K562 (cell line): ENCODE results near the gene TBC1D16. TPM values are rescaled to one million over a fixed set of nuclear protein-coding genes. Genes with fewer than 3 reads are reported as not detected.

ENCODE experiments used
- ATAC-seq: fragments of 200-7000 bp; cut with Tn5 transposase; 3 replicates; pipeline ENCODE4 v1.9.1; 2020; ENCODE audit warnings: moderate library complexity
- BruUV-seq: library from RNA; stranded (reverse); fragments of 400-500 nt; replicated peaks from 2 replicates; lab custom pipeline; 2021; lab: Mats Ljungman, UMichigan
- CTCF ChIA-PET: fragments of 300-600 bp; formaldehyde crosslinking; extraction: SDS; loops from one replicate; lab custom pipeline; 2021; ENCODE audit warnings: low intra/inter-chr PET ratio; lab: Yijun Ruan, JAX
- POLR2A ChIA-PET: fragments of 300-600, 350-650 bp; sonication (Branson Sonifier 250); formaldehyde crosslinking; extraction: SDS; loops from one replicate; lab custom pipeline; 2021; ENCODE audit warnings: antibody characterized with exemption, inconsistent platforms; lab: Yijun Ruan, JAX
- DNase-seq, 4 experiments: peaks; one replicate each; pipeline versions ENCODE4 v3.0.0 to v3.0.0-alpha.2; 2011 to 2018; ENCODE audit warnings: low spot score in 3 of 4, mixed read lengths in 3 of 4; ENCODE audit errors: extremely low read depth in 1 of 4
- FAIRE-seq: peaks from 2 replicates; lab custom pipeline; 2011; peaks lifted over from hg19 to GRCh38; lab: Jason Lieb, UNC
- H2AFZ ChIP-seq: 2 replicates; pipeline ENCODE4 v1.6.0; 2011; ENCODE audit warnings: low read depth, low read length, control low read depth, inconsistent platforms
- H3K27ac ChIP-seq: fragments of 200-600 bp; 3 replicates; pipeline ENCODE4 v1.8.0; 2011; ENCODE audit warnings: low read depth, mild to moderate bottlenecking, control low read depth, inconsistent platforms, low read length, moderate library complexity, mixed read lengths; ENCODE audit errors: extremely low read depth
- H3K27me3 ChIP-seq, 2 experiments: fragments of 300-600 bp in 1 of 2; 2 replicates in 1 of 2; 3 replicates in 1 of 2; pipeline versions ENCODE4 v1.6.0 to v1.8.0; 2011; ENCODE audit warnings: inconsistent platforms in 2 of 2, low read length in 2 of 2, mild to moderate bottlenecking in 1 of 2, mixed read lengths in 1 of 2, moderate library complexity in 1 of 2; ENCODE audit not compliant: control insufficient read depth in 2 of 2, insufficient read depth in 2 of 2
- H3K36me3 ChIP-seq: fragments of 300-600 bp; 3 replicates; pipeline ENCODE4 v1.8.0; 2011; ENCODE audit warnings: mild to moderate bottlenecking, low read length, inconsistent platforms; ENCODE audit not compliant: control insufficient read depth, insufficient read depth
- H3K4me1 ChIP-seq, 2 experiments: fragments of 200-600 bp in 1 of 2; replicated peaks in 1 of 2; 2 replicates in 1 of 2; 3 replicates in 1 of 2; pipeline versions ENCODE4 v1.5.1 to v1.8.0; 2011; ENCODE audit warnings: inconsistent platforms in 2 of 2, low read length in 2 of 2, mild to moderate bottlenecking in 1 of 2, mixed read lengths in 1 of 2, moderate library complexity in 1 of 2; ENCODE audit not compliant: control insufficient read depth in 2 of 2, insufficient read depth in 2 of 2
- H3K4me2 ChIP-seq: 2 replicates; pipeline ENCODE4 v1.6.1; 2011; ENCODE audit warnings: low read length, control low read depth, inconsistent platforms, mixed read lengths; ENCODE audit not compliant: insufficient read depth
- H3K4me3 ChIP-seq: fragments of 200-600 bp; sonication (generic), shearing (Covaris generic); 2 replicates; pipeline ENCODE4 v1.5.1; 2016; ENCODE audit warnings: control low read depth, inconsistent platforms
- H3K79me2 ChIP-seq: fragments of 200-600 bp; 3 replicates; pipeline ENCODE4 v1.8.0; 2011; ENCODE audit warnings: low read length, inconsistent platforms; ENCODE audit not compliant: control insufficient read depth, insufficient read depth
- H3K9ac ChIP-seq, 2 experiments: 2 replicates each; pipeline versions ENCODE4 v1.6.0 to v1.6.1; 2011; ENCODE audit warnings: low read depth in 2 of 2, low read length in 2 of 2, control low read depth in 1 of 2, inconsistent platforms in 1 of 2, mild to moderate bottlenecking in 1 of 2, mixed read lengths in 1 of 2; ENCODE audit not compliant: insufficient read depth in 1 of 2
- H3K9me1 ChIP-seq: one replicate; pipeline ENCODE4 v1.6.0; 2011; ENCODE audit warnings: inconsistent platforms, mild to moderate bottlenecking, low read length, moderate library complexity; ENCODE audit not compliant: control insufficient read depth, insufficient read depth
- H3K9me3 ChIP-seq: replicated peaks from 2 replicates; pipeline ENCODE4 v1.5.1; 2011; ENCODE audit warnings: low read depth, low read length, inconsistent platforms; ENCODE audit not compliant: control insufficient read depth, insufficient read depth
- H4K20me1 ChIP-seq: replicated peaks from 2 replicates; pipeline ENCODE4 v1.6.1; 2011; ENCODE audit warnings: low read length, inconsistent platforms, mixed read lengths; ENCODE audit not compliant: control insufficient read depth, insufficient read depth
- BMI1 ChIP-seq: fragments of 150-350 bp; IDR thresholded peaks from 2 replicates; pipeline ENCODE4 v1.6.1; 2014; ENCODE audit warnings: low read length
- BRCA1 ChIP-seq, 2 experiments: fragments of 450-650 bp in 1 of 2; sonication (generic) in 1 of 2; formaldehyde crosslinking in 1 of 2; IDR thresholded peaks; 2 replicates each; pipeline versions ENCODE4 v1.5.0 to v1.6.1; 2017 to 2020; ENCODE audit warnings: mild to moderate bottlenecking in 1 of 2, missing genetic modification reagents in 1 of 2
- CBX2 ChIP-seq: fragments of 200-600 bp; sonication (generic); IDR thresholded peaks from one replicate; pipeline ENCODE4 v1.6.1; 2012; ENCODE audit warnings: mild to moderate bottlenecking, low read length, inconsistent platforms; ENCODE audit not compliant: insufficient read depth, poor library complexity, severe bottlenecking
- CTCF ChIP-seq, 3 experiments: IDR thresholded peaks in 2 of 3; conservative IDR thresholded peaks in 1 of 3; 2 replicates each; pipeline ENCODE4 v1.5.1; 2011 to 2012; ENCODE audit warnings: low read length in 3 of 3, mild to moderate bottlenecking in 3 of 3, control low read depth in 2 of 3, improper control_type of control experiment in 1 of 3, inconsistent platforms in 1 of 3, low read depth in 1 of 3, mixed read lengths in 1 of 3, moderate library complexity in 1 of 3; ENCODE audit not compliant: insufficient read depth in 2 of 3
- DMBX1 ChIP-seq: fragments of 250-450 bp; sonication (Bioruptor Pico); IDR thresholded peaks from 2 replicates; pipeline ENCODE4 v1.8.0; 2022; ENCODE audit warnings: inconsistent platforms, mild to moderate bottlenecking, moderate library complexity, borderline replicate concordance
- FIP1L1 ChIP-seq: fragments of 200-400 bp; formaldehyde crosslinking; IDR thresholded peaks from 2 replicates; pipeline ENCODE4 v1.6.1; 2018; ENCODE audit warnings: mild to moderate bottlenecking, low read depth, low read length; ENCODE audit not compliant: poor library complexity, severe bottlenecking
- HDAC2 ChIP-seq: fragments of 450-650 bp; IDR thresholded peaks from 2 replicates; pipeline ENCODE4 v1.6.1; 2016; ENCODE audit warnings: mild to moderate bottlenecking
- HNRNPLL ChIP-seq: fragments of 200-400 bp; formaldehyde crosslinking; IDR thresholded peaks from 2 replicates; pipeline ENCODE4 v1.6.1; 2017; ENCODE audit warnings: low read length, low read depth, mild to moderate bottlenecking; ENCODE audit not compliant: poor library complexity, severe bottlenecking
- IRF9 ChIP-seq: fragments of 450-650 bp; IDR thresholded peaks from 2 replicates; pipeline ENCODE4 v1.6.1; 2016; ENCODE audit warnings: missing biosample characterization, missing genetic modification characterization
- PCBP2 ChIP-seq: fragments of 200-400 bp; formaldehyde crosslinking; IDR thresholded peaks from 2 replicates; pipeline ENCODE4 v1.6.1; 2018; ENCODE audit warnings: low read length, low read depth, mild to moderate bottlenecking, moderate library complexity; ENCODE audit not compliant: poor library complexity, severe bottlenecking
- SLC30A9 ChIP-seq: fragments of 250-450 bp; sonication (Bioruptor Pico); IDR thresholded peaks from 2 replicates; pipeline ENCODE4 v1.8.0; 2022; ENCODE audit warnings: mild to moderate bottlenecking, moderate library complexity
- USF2 ChIP-seq: sonication (generic); formaldehyde crosslinking; IDR thresholded peaks from 2 replicates; pipeline ENCODE4 v1.5.0; 2020; ENCODE audit warnings: missing genetic modification reagents
- ZNF311 ChIP-seq: fragments of 250-450 bp; sonication (Bioruptor Pico); IDR thresholded peaks from 2 replicates; pipeline ENCODE4 v1.4.0; 2020; ENCODE audit warnings: mild to moderate bottlenecking, moderate library complexity
- ZNF507 ChIP-seq: conservative IDR thresholded peaks from 2 replicates; pipeline ENCODE4 v1.6.1; 2017; ENCODE audit warnings: missing genetic modification characterization, missing compliant biosample characterization
- ZNF830 ChIP-seq: fragments of 250-450 bp; sonication (Bioruptor Pico); IDR thresholded peaks from 2 replicates; pipeline ENCODE4 v1.5.0; 2021; ENCODE audit warnings: mild to moderate bottlenecking
- ZZZ3 ChIP-seq: fragments of 450-650 bp; IDR thresholded peaks from 2 replicates; pipeline ENCODE4 v1.6.1; 2016; ENCODE audit warnings: antibody characterized with exemption, mild to moderate bottlenecking, moderate library complexity
- WGBS: fragments of 100-300 bp; shearing (Covaris generic); methylation state at CpG from one replicate; pipeline ENCODE4 v1.1.6; 2016; ENCODE audit warnings: low coverage, mixed read lengths; ENCODE audit not compliant: insufficient coverage; ENCODE audit errors: missing lambda C conversion rate; 5-methylcytosine and 5-hydroxymethylcytosine counted together
- in situ Hi-C: fragments of 300-500 bp; cut with MboI; formaldehyde crosslinking; loops from 4 replicates; pipeline ENCODE4 v1.15.0; 2018; ENCODE audit warnings: inconsistent platforms, mixed read lengths
- intact Hi-C: fragments of 100-400 bp; cut with micrococcal nuclease; formaldehyde crosslinking; loops from 2 replicates; pipeline ENCODE4 v1.14.2; 2022
- polyA plus RNA-seq, 8 experiments: library from polyadenylated mRNA; depleted of rRNA in 4 of 8; stranded (reverse) in 5 of 8; unstranded in 3 of 8; fragments of >200 nt; fragmentation: Nextera tagmentation in 2 of 8; fragmentation: Illumina TruSeq in 1 of 8; extraction: Ambion mirVana in 2 of 8; extraction: Trizol in 1 of 8; gene quantifications; 2 replicates each; pipeline versions ENCODE4 v1.2.1 to v1.2.3, GENCODE V29; 2011 to 2014; ENCODE audit warnings: inconsistent platforms in 1 of 8, missing spikeins in 1 of 8
- total RNA-seq, 7 experiments: library from RNA; depleted of rRNA in 6 of 7; stranded (reverse); fragments of >200 nt in 6 of 7; fragmentation: Illumina TruSeq in 2 of 7; extraction: Trizol in 2 of 7; gene quantifications; 2 replicates each; pipeline versions ENCODE4 v1.2.1 to v1.2.3, GENCODE V29; 2011 to 2021; ENCODE audit warnings: low replicate concordance in 1 of 7

Gene TBC1D16
- total and polyA plus RNA-seq, 9 of the 15 experiments (the other 6 are each of a cell fraction or from before 2014, with no cell fraction given): 0.01 to 0.20 (median 0.03) TPM; not detected in 1

- TF ChIP-seq CTCF (IDR thresholded peaks at IDR 0.05 in 2 of 3, conservative IDR thresholded peaks at IDR 0.05 in 1 of 3; ENCODE audit: insufficient read depth in 2 of 3, low read depth in 1 of 3, low read length in 3 of 3) (no peak), FIP1L1 (no peak), ZNF311 (CRISPR knock-in tag) (no peak), DMBX1 (no peak), ZZZ3 (no peak)
- TF ChIP-seq, all 486 proteins: peak for 47
Measured at GRCh38 chr17:80068301-80069222, 32.9 kb upstream of the TBC1D16 start (continued).

GRCh38 chr17:80067393-80067986 is 31.8 kb upstream of the TBC1D16 start:
- Histone ChIP-seq H3K36me3 (no peaks in the 10 kb centered on the region), H3K9ac (no peak overlapping the region), H3K9me3 (no peaks in the 10 kb centered on the region), H4K20me1 (no peaks in the 10 kb centered on the region), H3K9me1 (no peaks in the 10 kb centered on the region), H3K4me2 (no peak overlapping the region), H3K79me2 (no peaks in the 10 kb centered on the region), H3K4me3 (no peak overlapping the region), H3K27ac (no peak overlapping the region), H3K4me1 (peaks cover 15 to 31% of the 10 kb centered on the region in 2 experiments), H2AFZ (no peak overlapping the region), H3K27me3 (peaks cover 5 to 53% of the 10 kb centered on the region in 2 experiments)
- ChIA-PET CTCF (no interaction called here), POLR2A (no interaction called here)
- no peak for DNase-seq
- no TSS peak for BruUV-seq
- in situ Hi-C loops (no loop called here), intact Hi-C loops (no loop called here)
- no peak for ATAC-seq
- WGBS: 56% methylated on average over 31 of the region's 31 CpGs
- no peak for FAIRE-seq
- no peak for TF ChIP-seq BMI1
- no peak for TF ChIP-seq PCBP2
- no peak for TF ChIP-seq ZNF830
- TF ChIP-seq HDAC2: no peak
- TF ChIP-seq IRF9 (tag): no peak
- TF ChIP-seq SLC30A9: no peak
- TF ChIP-seq USF2 (CRISPR knock-in tag): no peak
- TF ChIP-seq CBX2: no peak
- TF ChIP-seq ZNF507 (tag): no peak
- no peak for TF ChIP-seq HNRNPLL
- TF ChIP-seq BRCA1 (IDR thresholded peaks at IDR 0.05): no peak
- no peak for TF ChIP-seq BRCA1 (CRISPR knock-in tag; IDR thresholded peaks at IDR 0.05)
